OCI-LY1 (cell line): ENCODE data around the gene SEC24B.
A peak's percentile ranks its signal among the peaks of the same experiment; 100 is the strongest.
"Not testable (repeated sequence)": the region's sequence is repeated elsewhere in the genome, so short reads cannot be mapped to it uniquely, and the experiment has no call there.

ENCODE experiments used
- H2AFZ ChIP-seq: fragments of 200-600 bp; sonication (generic), shearing (Covaris generic); 2 replicates; pipeline ENCODE4 v1.6.0; 2014; ENCODE audit warnings: antibody characterized with exemption, mild to moderate bottlenecking, low read length
- H3F3A ChIP-seq: fragments of 200-600 bp; sonication (generic), shearing (Covaris generic); 2 replicates; pipeline ENCODE4 v1.6.0; 2014; ENCODE audit warnings: mild to moderate bottlenecking, antibody characterized with exemption, low read length, moderate library complexity; ENCODE audit not compliant: insufficient read depth
- H3K27ac ChIP-seq: fragments of 200-600 bp; sonication (generic); 2 replicates; pipeline ENCODE4 v1.5.1; 2014; ENCODE audit warnings: low read length, mixed run types, mild to moderate bottlenecking, low read depth; ENCODE audit not compliant: poor library complexity, severe bottlenecking
- H3K27me3 ChIP-seq: fragments of 200-600 bp; sonication (generic); 2 replicates; pipeline ENCODE4 v1.6.0; 2014; ENCODE audit warnings: antibody characterized with exemption, mild to moderate bottlenecking, low read length, moderate library complexity; ENCODE audit not compliant: insufficient read depth
- H3K36me3 ChIP-seq: fragments of 200-600 bp; sonication (generic); 2 replicates; pipeline ENCODE4 v1.6.1; 2014; ENCODE audit warnings: mild to moderate bottlenecking, antibody characterized with exemption, low read length, moderate library complexity, mixed read lengths; ENCODE audit not compliant: insufficient read depth
- H3K4me1 ChIP-seq: fragments of 200-600 bp; sonication (generic); 2 replicates; pipeline ENCODE4 v1.5.1; 2014; ENCODE audit warnings: mild to moderate bottlenecking, low read length, moderate library complexity; ENCODE audit not compliant: insufficient read depth, severe bottlenecking
- H3K4me2 ChIP-seq: fragments of 200-600 bp; sonication (generic), shearing (Covaris generic); 2 replicates; pipeline ENCODE4 v1.6.1; 2014; ENCODE audit warnings: low read length
- H3K4me3 ChIP-seq: fragments of 200-600 bp; sonication (generic); 2 replicates; pipeline ENCODE4 v1.5.1; 2014; ENCODE audit warnings: low read length, low read depth, mild to moderate bottlenecking, mixed read lengths; ENCODE audit not compliant: poor library complexity, severe bottlenecking
- H3K79me2 ChIP-seq: fragments of 200-600 bp; shearing (Covaris generic); 2 replicates; pipeline ENCODE4 v1.6.1; 2016; ENCODE audit warnings: mixed run types, low read length, mixed read lengths; ENCODE audit not compliant: insufficient read depth
- H3K9ac ChIP-seq: fragments of 200-600 bp; sonication (generic), shearing (Covaris generic); 2 replicates; pipeline ENCODE4 v1.6.1; 2014; ENCODE audit warnings: mild to moderate bottlenecking, low read length, mixed read lengths
- H3K9me2 ChIP-seq: fragments of 200-600 bp; sonication (generic), shearing (Covaris generic); 2 replicates; pipeline ENCODE4 v1.6.1; 2014; ENCODE audit warnings: low read depth, mild to moderate bottlenecking, low read length, mixed read lengths
- H3K9me3 ChIP-seq: fragments of 200-600 bp; shearing (Covaris generic); 2 replicates; pipeline ENCODE4 v1.6.1; 2014; ENCODE audit warnings: low read length, mixed read lengths
- H4K20me1 ChIP-seq: fragments of 200-600 bp; sonication (generic), shearing (Covaris generic); 2 replicates; pipeline ENCODE4 v1.6.0; 2016; ENCODE audit warnings: mild to moderate bottlenecking, low read length; ENCODE audit not compliant: insufficient read depth
- EZH2 ChIP-seq: fragments of 200-600 bp; sonication (generic), shearing (Covaris generic); IDR thresholded peaks from 2 replicates; pipeline ENCODE4 v1.8.0; 2017; ENCODE audit warnings: borderline replicate concordance, mixed run types, mild to moderate bottlenecking, antibody characterized with exemption, low read length, moderate library complexity, mixed read lengths
- TF ChIP-seq, protein P1 (sequence below): fragments of 200-600 bp; sonication (generic), shearing (Covaris generic); IDR thresholded peaks from 2 replicates; pipeline ENCODE4 v1.5.1; 2017; ENCODE audit warnings: mild to moderate bottlenecking, antibody characterized with exemption, low read length, moderate library complexity, mixed read lengths

Gene SEC24B

DNA sequence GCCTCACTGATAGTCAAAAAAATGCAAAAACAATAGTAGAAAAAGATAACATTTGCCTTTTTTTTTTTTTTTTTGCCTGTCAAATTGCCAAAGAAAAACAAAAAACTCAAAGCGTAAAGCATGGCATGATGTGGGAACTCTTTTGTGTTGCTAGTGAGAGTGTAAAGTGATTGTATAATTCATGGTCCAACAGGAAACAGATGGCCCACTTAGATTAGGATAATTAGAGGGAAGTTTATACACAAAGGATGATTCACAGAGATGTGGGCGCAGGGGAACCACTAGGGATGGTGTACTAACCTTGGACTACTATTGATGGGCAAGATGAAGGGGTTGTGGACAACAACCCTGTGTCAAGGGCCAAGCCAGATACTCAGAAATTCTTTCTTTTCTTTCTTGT, 142.8 kb downstream of the SEC24B start:
- H3K4me2 ChIP-seq, result no peak overlapping the region

DNA sequence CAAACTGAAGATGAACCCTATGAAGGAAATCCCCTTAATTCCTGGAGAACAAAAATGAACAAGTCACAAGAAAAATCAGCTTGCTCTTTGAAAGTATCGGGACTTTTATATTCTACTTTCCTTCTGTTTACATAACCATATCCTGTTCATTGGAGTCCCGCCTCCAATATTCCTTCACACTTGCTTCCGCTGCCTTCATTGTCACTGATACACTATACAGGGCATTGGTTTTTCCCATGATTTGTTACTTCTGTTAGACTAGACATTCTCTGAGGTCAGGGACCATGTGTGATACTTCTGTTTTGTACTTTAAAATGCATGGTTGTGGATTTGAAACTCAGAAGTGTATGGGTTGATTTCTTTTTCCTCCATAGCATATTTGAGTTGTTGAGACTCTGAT, 145.2 kb downstream of the SEC24B start:
- peaks cover 24% of the 10 kb centered on the region for H3K36me3 ChIP-seq
- H3F3A ChIP-seq, result no peaks in the 10 kb centered on the region
- H4K20me1 ChIP-seq, result no peaks in the 10 kb centered on the region
- no peaks in the 10 kb centered on the region for H3K27me3 ChIP-seq
- H3K9me3 ChIP-seq, result no peaks in the 10 kb centered on the region
- TF ChIP-seq EZH2, result no peak
- TF ChIP-seq, protein P1, sequence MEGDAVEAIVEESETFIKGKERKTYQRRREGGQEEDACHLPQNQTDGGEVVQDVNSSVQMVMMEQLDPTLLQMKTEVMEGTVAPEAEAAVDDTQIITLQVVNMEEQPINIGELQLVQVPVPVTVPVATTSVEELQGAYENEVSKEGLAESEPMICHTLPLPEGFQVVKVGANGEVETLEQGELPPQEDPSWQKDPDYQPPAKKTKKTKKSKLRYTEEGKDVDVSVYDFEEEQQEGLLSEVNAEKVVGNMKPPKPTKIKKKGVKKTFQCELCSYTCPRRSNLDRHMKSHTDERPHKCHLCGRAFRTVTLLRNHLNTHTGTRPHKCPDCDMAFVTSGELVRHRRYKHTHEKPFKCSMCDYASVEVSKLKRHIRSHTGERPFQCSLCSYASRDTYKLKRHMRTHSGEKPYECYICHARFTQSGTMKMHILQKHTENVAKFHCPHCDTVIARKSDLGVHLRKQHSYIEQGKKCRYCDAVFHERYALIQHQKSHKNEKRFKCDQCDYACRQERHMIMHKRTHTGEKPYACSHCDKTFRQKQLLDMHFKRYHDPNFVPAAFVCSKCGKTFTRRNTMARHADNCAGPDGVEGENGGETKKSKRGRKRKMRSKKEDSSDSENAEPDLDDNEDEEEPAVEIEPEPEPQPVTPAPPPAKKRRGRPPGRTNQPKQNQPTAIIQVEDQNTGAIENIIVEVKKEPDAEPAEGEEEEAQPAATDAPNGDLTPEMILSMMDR, result no peak
- no peak overlapping the region for H3K4me2 ChIP-seq
- no peak overlapping the region for H2AFZ ChIP-seq
- H3K79me2 ChIP-seq, result peaks cover 44% of the 10 kb centered on the region
- H3K27ac ChIP-seq, result no peak overlapping the region
- no peak overlapping the region for H3K4me3 ChIP-seq
- H3K4me1 ChIP-seq, result no peaks in the 10 kb centered on the region
- H3K9ac ChIP-seq, result no peak overlapping the region
- H3K9me2 ChIP-seq, result no peaks in the 10 kb centered on the region

More for the DNA sequence above, 142.8 kb downstream of the SEC24B start:
- H3K9me3 ChIP-seq, result no peaks in the 10 kb centered on the region
- H3K4me1 ChIP-seq, result no peaks in the 10 kb centered on the region
- no peak for TF ChIP-seq EZH2
- no peak overlapping the region for H3K4me3 ChIP-seq
- H2AFZ ChIP-seq, result no peak overlapping the region
- no peaks in the 10 kb centered on the region for H3K27me3 ChIP-seq
- no peak overlapping the region for H3K27ac ChIP-seq
- no peaks in the 10 kb centered on the region for H3K9me2 ChIP-seq
- H4K20me1 ChIP-seq, result no peaks in the 10 kb centered on the region
- peaks cover 66% of the 10 kb centered on the region for H3K79me2 ChIP-seq
- peaks cover 27% of the 10 kb centered on the region for H3K36me3 ChIP-seq
- no peak overlapping the region for H3K9ac ChIP-seq
- H3F3A ChIP-seq, result no peaks in the 10 kb centered on the region

DNA sequence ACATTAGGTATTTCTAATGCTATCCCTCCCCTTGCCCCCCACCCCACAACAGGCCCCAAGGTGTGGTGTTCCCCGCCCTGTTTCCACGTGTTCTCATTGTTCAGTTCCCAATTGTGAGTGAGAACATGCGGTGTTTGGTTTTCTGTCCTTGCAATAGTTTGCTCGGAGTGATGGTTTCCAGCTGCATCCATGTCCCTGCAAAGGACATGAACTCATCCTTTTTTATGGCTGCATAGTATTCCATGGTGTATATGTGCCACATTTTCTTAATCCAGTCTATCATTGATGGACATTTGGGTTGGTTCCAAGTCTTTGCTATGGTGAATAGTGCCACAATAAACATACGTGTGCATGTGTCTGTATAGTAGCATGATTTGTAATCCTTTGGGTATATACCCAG, 146.4 kb downstream of the SEC24B start:
- H3K27me3 ChIP-seq, H3K9me3 ChIP-seq, H4K20me1 ChIP-seq, H3K4me1 ChIP-seq, H3K4me2 ChIP-seq, H3K27ac ChIP-seq, H3F3A ChIP-seq, H2AFZ ChIP-seq, H3K9me2 ChIP-seq, H3K4me3 ChIP-seq, H3K9ac ChIP-seq: not testable (repeated sequence)
- H3K79me2 ChIP-seq, result peaks cover 33% of the 10 kb centered on the region
- H3K36me3 ChIP-seq, result peaks cover 24% of the 10 kb centered on the region

DNA sequence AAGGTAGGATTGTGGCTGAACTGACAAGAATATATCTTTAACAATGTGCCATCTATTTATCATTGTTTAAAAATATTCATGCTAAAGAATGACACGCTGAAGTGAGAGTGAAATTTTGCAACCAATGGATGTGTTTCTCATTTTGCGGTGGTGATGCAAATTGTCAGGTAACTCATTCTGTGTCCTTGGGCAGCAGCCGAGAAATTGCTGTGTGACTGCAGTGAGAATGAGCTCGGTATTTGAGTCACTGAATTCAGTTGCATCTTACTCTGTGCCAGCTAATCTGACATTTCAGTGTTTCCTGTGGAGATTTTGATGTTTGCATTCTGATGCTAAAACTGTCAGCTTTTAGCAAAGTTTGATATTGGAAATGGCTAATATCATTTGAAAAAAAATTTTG, 154.6 kb downstream of the SEC24B start:
- no peaks in the 10 kb centered on the region for H3K9me3 ChIP-seq
- TF ChIP-seq, protein P1, result no peak
- TF ChIP-seq EZH2, result no peak
- H3K27me3 ChIP-seq, result no peaks in the 10 kb centered on the region
- H3K9ac ChIP-seq, result peak overlapping the region; percentile 29; the same call in 1 of the 2 replicates
- H3K27ac ChIP-seq, result peak overlapping the region; percentile 49
- no peaks in the 10 kb centered on the region for H4K20me1 ChIP-seq
- peak overlapping the region; percentile 35 for H3K4me2 ChIP-seq
- H3K4me3 ChIP-seq, result peak overlapping the region; percentile 20
- H3F3A ChIP-seq, result no peaks in the 10 kb centered on the region
- H3K4me1 ChIP-seq, result peaks cover 43% of the 10 kb centered on the region
- no peaks in the 10 kb centered on the region; the same call in 1 of the 2 replicates for H3K36me3 ChIP-seq
- H3K79me2 ChIP-seq, result peaks cover 53% of the 10 kb centered on the region
- no peaks in the 10 kb centered on the region for H3K9me2 ChIP-seq
- no peak overlapping the region for H2AFZ ChIP-seq
